Vagina (tissue), 2 donors: ENCODE data around the gene SLC51B.

Experiments used
- POLR2A ChIP-seq, 2 donors: fragments of 450-650 bp; IDR thresholded peaks; one replicate each; pipeline ENCODE4 v1.6.1; 2017; ENCODE audit warnings: antibody characterized with exemption in 2 of 2, mild to moderate bottlenecking in 2 of 2, moderate library complexity in 2 of 2
- POLR2AphosphoS5 ChIP-seq, 2 donors: sonication (generic); formaldehyde crosslinking; IDR thresholded peaks; one replicate each; pipeline ENCODE4 v1.9.0; 2017; ENCODE audit warnings: antibody characterized with exemption in 2 of 2, mild to moderate bottlenecking in 2 of 2, low read depth in 1 of 2; ENCODE audit not compliant: insufficient read depth in 1 of 2
- TF ChIP-seq, protein P1 (sequence below), 3 experiments: fragments of 450-650 bp in 2 of 3; fragments of 200-600 bp in 1 of 3; sonication (generic) in 1 of 3; IDR thresholded peaks; one replicate each; pipeline ENCODE4 v1.5.1; 2017 to 2019; ENCODE audit warnings: antibody characterized with exemption in 3 of 3, mild to moderate bottlenecking in 2 of 3, moderate library complexity in 2 of 3

DNA sequence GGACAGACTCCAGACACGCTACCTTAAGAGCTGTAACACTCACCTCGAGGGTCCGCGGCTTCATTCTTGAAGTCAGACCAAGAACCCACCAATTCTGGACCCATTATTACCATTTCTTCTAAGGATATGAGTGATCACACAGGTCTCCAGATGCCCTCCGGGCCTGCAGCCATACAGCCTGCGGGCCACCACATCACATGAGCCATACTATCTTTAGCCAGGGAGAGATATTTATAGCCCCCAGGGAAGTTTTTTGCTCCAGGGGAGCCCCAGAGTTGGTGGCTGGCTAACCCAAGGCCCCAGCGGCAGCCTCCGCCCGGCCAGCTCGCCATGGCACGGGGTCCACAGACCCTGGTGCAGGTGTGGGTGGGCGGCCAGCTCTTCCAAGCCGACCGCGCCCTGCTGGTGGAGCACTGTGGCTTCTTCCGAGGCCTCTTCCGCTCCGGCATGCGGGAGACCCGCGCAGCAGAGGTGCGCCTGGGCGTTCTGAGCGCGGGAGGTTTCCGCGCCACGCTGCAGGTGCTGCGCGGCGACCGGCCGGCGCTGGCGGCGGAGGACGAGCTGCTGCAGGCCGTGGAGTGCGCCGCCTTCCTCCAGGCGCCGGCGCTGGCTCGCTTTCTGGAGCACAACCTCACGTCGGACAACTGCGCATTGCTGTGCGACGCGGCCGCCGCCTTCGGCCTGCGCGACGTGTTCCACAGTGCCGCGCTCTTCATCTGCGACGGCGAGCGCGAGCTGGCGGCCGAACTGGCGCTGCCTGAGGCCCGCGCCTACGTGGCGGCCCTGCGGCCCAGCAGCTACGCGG is 31.5 kb downstream of the SLC51B start, which contains the start of gene KBTBD13:
- TF ChIP-seq, protein P1, sequence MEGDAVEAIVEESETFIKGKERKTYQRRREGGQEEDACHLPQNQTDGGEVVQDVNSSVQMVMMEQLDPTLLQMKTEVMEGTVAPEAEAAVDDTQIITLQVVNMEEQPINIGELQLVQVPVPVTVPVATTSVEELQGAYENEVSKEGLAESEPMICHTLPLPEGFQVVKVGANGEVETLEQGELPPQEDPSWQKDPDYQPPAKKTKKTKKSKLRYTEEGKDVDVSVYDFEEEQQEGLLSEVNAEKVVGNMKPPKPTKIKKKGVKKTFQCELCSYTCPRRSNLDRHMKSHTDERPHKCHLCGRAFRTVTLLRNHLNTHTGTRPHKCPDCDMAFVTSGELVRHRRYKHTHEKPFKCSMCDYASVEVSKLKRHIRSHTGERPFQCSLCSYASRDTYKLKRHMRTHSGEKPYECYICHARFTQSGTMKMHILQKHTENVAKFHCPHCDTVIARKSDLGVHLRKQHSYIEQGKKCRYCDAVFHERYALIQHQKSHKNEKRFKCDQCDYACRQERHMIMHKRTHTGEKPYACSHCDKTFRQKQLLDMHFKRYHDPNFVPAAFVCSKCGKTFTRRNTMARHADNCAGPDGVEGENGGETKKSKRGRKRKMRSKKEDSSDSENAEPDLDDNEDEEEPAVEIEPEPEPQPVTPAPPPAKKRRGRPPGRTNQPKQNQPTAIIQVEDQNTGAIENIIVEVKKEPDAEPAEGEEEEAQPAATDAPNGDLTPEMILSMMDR (IDR thresholded peaks at IDR 0.05) = no peak
- TF ChIP-seq POLR2AphosphoS5 (IDR thresholded peaks at IDR 0.05; ENCODE audit: insufficient read depth in 1 of 2, low read depth in 1 of 2) (no peak), POLR2A (IDR thresholded peaks at IDR 0.05) (no peak)
